Upper lobe of left lung (tissue), 4 donors: ENCODE data around the gene KRTAP12-4.

Source experiments
- POLR2AphosphoS5 ChIP-seq, 2 donors: sonication (generic); formaldehyde crosslinking; IDR thresholded peaks; one replicate each; pipeline ENCODE4 v1.5.1; 2017; ENCODE audit warnings: antibody characterized with exemption in 2 of 2
- TF ChIP-seq, protein P1 (sequence below), 6 experiments: fragments of 450-650 bp in 4 of 6; fragments of 200-600 bp in 2 of 6; sonication (generic) in 2 of 6; IDR thresholded peaks; one replicate each; pipeline ENCODE4 v1.5.1; 2016 to 2019; ENCODE audit warnings: antibody characterized with exemption in 6 of 6

DNA sequence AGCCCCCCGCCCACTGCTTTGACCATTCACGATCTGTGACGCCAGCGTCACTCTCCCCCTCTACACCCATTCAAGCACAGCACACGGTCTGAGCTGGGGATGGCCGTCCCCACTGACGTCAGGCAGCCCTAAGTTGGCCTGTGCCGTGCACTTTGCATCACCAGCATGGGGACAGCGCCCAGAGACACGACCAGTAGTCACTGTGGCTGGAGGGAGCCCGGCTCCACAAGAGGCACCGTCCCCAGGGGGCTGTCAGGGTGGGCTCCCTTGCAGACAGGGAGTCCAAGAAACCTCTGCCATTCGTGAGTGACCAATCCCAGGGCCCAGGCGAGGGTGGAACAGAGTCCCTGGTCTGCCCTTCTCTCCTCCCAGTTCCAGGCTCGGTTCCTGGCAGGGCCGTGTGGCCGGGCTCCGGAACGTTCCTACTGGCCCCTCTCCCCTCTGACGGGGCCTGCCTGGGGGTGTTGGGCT lies 40.3 kb downstream of the KRTAP12-4 start:
- TF ChIP-seq, protein P1, sequence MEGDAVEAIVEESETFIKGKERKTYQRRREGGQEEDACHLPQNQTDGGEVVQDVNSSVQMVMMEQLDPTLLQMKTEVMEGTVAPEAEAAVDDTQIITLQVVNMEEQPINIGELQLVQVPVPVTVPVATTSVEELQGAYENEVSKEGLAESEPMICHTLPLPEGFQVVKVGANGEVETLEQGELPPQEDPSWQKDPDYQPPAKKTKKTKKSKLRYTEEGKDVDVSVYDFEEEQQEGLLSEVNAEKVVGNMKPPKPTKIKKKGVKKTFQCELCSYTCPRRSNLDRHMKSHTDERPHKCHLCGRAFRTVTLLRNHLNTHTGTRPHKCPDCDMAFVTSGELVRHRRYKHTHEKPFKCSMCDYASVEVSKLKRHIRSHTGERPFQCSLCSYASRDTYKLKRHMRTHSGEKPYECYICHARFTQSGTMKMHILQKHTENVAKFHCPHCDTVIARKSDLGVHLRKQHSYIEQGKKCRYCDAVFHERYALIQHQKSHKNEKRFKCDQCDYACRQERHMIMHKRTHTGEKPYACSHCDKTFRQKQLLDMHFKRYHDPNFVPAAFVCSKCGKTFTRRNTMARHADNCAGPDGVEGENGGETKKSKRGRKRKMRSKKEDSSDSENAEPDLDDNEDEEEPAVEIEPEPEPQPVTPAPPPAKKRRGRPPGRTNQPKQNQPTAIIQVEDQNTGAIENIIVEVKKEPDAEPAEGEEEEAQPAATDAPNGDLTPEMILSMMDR (IDR thresholded peaks at IDR 0.05), result no peak
- TF ChIP-seq POLR2AphosphoS5 (IDR thresholded peaks at IDR 0.05), result no peak
